CD4-positive, alpha-beta T cell treated with Interleukin-2 at 100 ng/mL for 4 hours (primary cell): Measurements from ENCODE around the gene GDPD5.

Experiments used
- DNase-seq: peaks from one replicate; pipeline ENCODE4 v3.0.0-alpha.2; 2020; ENCODE audit warnings: low spot score

The GDPD5 gene

GRCh38 chr11:75525433-75526191 is at the start of gene GDPD5:
TSS of gene GDPD5 (minus strand) at chr11:75525941. CDS start at chr11:75477735, 48,206 bp downstream.
- peak; percentile 87 for DNase-seq

GRCh38 chr11:75574698-75575602 is 49.2 kb upstream of the GDPD5 start:
- DNase-seq: no peak

GRCh38 chr11:75572744-75573143 is 47.0 kb upstream of the GDPD5 start:
- no peak for DNase-seq

GRCh38 chr11:75571625-75572024 is 45.9 kb upstream of the GDPD5 start:
- DNase-seq: no peak

GRCh38 chr11:75570559-75571139 is 44.9 kb upstream of the GDPD5 start:
- no peak for DNase-seq

GRCh38 chr11:75568616-75569219 is 43.0 kb upstream of the GDPD5 start:
- DNase-seq: no peak

- DNase-seq: no peak
Measured at GRCh38 chr11:75567971-75568370, 42.2 kb upstream of the GDPD5 start.

- no peak for DNase-seq
Measured at GRCh38 chr11:75566763-75567279, 41.1 kb upstream of the GDPD5 start.

- no peak for DNase-seq
Measured at GRCh38 chr11:75565916-75566762, 40.4 kb upstream of the GDPD5 start.

- DNase-seq: no peak
Measured at GRCh38 chr11:75565221-75565814, 39.6 kb upstream of the GDPD5 start.

- no peak for DNase-seq
Measured at GRCh38 chr11:75563978-75564552, 38.3 kb upstream of the GDPD5 start.

GRCh38 chr11:75563501-75563977 is 37.8 kb upstream of the GDPD5 start:
- no peak for DNase-seq

- DNase-seq: no peak
Measured at GRCh38 chr11:75562836-75563484, 37.2 kb upstream of the GDPD5 start.

- DNase-seq: peak; percentile 57
Measured at GRCh38 chr11:75562048-75562835, 36.5 kb upstream of the GDPD5 start, which contains the start of gene SERPINH1. TSS of gene SERPINH1 (plus strand) at chr11:75562253. CDS start at chr11:75566350, 4,097 bp downstream.

GRCh38 chr11:75561426-75562047 is 35.8 kb upstream of the GDPD5 start:
- no peak for DNase-seq

GRCh38 chr11:75560644-75561043 is 34.9 kb upstream of the GDPD5 start:
- no peak for DNase-seq

- no peak for DNase-seq
Measured at GRCh38 chr11:75558939-75559843, 33.5 kb upstream of the GDPD5 start.
